HG03196 (cell line): ENCODE measurements around the gene C2CD4C.
"Not testable (repeated sequence)": the region's sequence is repeated elsewhere in the genome, so short reads cannot be mapped to it uniquely, and the experiment has no call there.

Experiments
- ATAC-seq: cut with Tn5 transposase; IDR thresholded peaks from one replicate; pipeline ENCODE4 v1.9.1; 2021; ENCODE audit not compliant: unreplicated experiment

C2CD4C gene

DNA sequence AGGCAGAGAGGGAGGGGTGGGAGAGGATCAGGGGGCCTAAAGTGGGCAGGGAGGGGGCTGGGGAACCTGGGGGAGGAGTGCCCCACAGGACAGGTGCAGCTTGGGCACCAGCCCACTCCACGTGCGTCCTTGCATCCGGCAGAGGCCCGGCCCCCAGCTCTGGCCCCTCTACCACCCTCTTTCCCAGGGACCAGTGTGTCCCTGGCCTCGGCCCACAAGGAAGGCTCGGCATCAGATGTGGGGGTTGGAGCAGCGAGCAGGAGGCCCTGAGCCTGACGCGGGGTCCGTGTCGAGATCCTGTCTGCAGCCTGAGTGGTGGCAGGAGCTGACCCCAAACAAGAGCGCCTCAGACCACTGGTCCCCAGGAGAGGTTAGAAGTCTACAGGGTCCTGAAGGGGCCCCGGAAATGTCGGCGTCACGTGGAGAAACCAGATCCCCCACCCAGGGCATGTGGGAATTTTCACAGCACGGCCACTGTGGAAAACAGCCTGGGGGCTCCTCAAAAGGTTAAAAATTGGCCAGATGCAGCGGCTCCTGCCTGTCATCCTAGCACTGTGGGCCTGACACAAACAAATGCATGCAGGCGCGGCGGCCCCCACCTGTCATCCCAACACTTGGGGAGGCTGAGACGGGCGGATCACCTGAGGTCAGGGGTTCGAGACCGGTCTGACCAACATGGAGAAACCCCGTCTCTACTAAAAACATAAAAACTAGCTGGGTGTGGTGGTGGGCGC, 30.4 kb upstream of the C2CD4C start:
- no peak for ATAC-seq

DNA sequence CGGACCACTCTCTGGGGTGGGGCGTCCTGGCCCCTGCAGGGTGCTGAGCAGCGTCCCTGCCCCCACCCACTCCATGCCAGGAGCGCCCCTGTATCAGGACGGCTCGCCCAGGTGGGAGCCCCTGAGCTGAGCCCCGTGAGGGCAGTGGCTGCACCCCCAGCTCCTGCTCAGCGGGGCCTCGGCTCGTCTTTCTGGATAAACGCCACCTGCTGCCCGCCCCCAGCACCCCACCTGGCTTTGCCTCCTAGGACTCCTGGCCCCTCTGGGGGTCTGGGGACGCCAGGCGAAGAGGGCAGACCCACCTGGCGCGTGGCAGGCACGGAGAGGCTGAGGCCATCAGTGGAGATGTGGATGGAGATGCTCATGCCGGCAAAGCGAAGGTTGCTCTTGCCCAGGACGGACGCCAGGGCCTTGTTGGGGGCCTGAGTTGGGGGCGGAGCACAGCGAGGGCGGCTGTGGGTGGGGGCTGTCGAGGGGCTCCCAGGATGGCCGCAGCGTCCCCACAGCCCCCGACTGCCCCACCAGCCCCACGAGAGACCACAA, 29.5 kb upstream of the C2CD4C start:
- no peak for ATAC-seq

DNA sequence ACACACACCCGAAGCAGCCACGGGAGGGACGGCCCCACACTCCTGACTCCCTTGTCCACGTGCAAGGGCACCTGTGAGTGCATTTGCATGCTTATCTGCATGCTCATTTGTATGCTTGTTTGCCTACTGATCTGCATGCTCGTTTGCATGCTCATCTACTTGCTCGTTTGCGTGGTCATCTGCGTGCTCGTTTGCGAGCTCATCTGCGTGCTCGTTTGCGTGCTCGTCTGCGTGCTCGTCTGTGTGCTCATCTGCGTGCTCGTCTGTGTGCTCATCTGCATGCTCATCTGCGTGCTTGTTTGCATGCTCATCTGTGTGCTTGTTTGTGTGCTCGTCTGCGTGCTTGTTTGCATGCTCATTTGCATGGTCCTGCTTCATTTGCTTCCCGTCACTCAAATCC, 28.1 kb upstream of the C2CD4C start:
- ATAC-seq: no peak

DNA sequence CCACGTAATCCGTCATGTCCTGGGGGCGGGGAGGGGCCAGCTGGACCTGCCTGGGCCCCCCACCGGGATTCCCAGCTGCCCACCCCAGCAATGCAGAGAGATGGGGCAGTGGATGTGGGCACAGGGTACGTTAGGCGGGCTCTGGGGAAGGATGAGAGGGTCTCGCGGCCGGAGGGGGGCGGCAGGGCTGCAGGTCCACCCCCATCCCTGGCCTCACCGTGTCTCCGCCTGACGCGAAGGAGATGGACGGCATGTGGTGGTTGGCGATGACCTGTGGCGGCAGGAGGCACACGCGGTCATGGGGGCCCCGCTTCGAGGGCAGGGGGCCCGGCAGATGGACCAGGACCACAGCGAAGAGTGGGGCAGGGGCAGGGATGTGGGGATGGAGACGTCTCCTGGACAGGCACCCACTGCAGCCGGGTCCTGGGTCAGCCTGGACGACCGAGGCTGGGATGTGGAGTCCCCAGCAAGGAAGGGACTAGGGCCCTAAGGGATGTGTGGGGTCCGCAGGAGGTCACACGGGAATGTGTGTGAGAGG, 27.5 kb upstream of the C2CD4C start:
- ATAC-seq: no peak

DNA sequence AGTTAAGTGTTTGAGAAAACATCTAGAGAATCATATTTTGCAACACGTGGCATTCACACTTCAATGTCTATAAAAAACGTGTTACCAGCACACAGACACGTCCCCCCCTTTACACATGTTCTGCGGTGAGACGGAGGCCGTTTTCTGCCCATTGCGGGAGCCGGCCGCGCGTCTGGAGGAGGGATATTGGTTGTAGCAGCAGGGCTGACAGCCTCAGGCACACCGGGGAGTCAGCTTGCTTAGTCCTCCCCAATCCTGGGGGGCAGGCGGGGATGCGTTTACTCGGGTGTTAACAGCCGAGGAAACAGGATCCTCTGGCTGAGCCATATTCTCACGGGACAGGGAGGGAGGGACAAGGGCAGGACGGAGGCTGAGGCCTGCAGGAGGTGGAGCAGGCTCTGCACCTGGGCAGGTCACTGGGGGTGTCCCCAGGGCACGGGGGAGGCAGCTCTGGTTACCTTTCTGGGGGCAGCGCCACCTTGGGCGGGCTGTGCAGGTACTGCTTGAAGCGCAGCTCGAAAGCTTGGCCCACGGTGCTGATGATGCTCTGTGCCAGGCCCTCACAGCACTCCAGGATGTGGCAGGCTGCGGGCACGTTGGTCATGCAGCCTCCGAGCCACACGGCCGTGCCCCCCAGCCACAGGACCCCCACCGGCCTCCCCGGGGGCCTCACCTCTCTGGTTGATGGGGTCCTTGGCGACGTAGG, 26.9 kb upstream of the C2CD4C start:
- ATAC-seq: no peak

DNA sequence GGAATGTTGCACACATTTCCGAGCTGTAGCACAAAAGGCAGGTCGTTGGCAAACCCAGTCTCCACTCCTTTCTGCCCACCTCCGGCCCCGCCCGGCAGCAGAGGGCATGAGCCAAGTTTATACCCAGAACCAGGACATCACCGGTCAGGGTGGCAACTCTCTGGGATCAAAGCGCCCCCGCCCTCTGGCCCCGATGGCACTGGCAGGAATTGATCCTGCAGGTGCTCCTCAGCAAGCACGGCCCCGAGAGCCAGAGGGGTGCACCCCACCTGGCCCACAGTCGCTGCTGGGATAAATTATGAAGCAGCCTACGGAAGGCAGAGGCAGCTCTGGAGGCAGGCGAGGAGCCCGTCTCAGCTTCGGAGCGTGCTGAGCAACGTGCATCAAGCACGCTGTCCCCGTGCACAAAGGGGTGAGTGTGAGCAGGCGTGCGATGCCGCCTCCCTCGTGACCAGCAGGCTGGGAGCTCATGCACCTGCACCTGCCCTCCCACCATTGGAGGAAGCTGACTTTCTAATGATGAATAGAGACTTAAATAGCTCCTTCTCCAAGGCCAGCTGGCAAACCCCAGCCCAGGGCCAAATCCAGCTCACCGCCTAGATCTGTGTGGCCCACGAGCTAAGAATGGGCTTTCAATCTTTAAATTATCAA, 26.2 kb upstream of the C2CD4C start:
- ATAC-seq: no peak

DNA sequence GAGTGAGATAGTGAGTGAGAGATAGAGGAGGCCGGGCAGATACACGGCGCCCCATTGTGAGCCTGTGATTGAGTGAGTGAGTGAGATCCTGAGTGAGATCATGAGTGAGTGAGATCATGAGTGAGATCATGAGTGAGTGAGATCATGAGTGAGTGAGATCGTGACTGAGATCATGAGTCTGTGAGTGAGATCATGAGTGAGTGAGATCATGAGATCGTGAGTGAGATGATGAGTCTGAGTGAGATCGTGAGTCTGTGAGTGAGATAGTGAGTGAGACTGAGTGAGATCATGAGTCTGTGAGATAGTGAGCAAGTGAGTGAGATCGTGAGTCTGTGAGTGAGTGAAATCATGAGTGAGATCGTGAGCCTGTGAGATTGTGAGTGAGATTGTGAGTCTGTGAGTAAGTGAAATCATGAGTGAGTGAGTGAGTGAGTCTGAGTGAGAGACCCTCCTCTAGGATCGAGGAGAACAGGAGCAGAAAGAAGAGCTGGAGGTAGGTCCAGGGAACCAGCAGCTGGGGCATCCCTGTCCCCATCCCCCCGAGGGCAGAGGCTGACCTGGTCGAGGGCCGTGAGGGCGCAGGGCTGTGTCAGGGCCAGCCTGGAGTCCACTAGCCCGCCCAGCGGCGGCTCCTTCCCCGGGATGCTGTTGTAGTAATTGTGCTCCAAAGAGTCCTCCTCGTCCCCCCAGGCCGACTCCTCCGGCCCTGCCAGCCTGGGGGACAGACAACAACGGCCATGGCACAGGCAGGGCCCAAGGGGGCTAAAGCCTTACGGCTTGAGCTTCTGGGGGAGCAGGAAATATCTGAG, 25.4 kb upstream of the C2CD4C start:
- no peak for ATAC-seq

DNA sequence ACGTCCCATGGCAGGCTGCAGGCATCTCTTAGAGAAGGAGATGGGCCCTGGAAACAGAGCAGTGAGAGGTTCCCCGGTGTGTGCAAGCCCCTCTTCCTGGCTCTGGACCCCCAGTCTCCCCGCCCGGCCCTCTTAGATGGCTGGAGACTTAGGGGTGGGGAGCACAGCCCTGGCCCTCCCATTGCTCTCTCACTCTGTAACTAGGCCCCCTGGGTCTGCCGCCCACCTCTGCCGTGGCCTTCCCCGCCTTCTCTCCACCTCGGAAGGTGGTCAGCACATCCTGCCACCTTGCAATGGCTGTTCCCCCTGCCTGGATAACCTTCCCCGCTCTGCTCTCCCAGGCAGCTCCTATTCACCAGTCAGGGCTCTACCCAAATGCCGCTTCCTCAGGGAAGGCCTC, 21.8 kb upstream of the C2CD4C start:
- no peak for ATAC-seq

DNA sequence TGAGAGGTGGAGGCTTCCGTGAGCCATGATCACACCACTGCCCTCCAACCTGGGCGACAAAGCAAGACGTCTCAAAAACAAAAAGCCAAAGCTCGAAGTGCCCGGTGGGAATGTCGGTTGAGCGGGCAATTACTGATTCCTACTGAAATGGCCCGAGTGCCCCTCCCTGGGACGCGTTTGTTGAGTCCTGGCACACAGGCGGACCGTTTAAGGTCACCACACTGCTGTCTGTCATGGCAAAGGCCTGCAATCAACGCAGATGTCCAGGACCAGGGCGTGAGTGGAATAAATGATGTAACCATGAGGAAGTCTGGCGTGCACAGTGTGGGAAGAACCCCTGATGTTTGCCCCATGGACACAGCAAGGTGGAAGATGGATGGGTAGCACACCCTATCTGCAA, 19.2 kb upstream of the C2CD4C start:
- ATAC-seq: no peak

DNA sequence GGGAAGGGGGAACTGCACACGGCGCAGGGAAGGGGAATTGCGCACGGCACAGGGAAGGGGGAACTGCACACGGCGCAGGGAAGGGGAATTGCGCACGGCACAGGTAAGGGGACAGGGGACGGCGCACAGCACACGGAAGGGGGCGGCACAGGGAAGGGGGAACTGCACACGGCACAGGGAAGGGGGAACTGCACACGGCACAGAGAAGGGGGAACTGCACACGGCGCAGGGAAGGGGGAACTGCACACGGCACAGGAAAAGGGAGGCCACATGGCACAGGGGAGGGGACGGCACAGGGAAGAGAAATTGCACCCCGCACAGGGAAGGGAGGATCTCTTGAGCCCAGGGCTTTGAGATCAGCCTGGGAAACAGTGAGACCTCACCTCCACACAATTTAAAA, 18.7 kb upstream of the C2CD4C start:
- not testable (repeated sequence) for ATAC-seq

DNA sequence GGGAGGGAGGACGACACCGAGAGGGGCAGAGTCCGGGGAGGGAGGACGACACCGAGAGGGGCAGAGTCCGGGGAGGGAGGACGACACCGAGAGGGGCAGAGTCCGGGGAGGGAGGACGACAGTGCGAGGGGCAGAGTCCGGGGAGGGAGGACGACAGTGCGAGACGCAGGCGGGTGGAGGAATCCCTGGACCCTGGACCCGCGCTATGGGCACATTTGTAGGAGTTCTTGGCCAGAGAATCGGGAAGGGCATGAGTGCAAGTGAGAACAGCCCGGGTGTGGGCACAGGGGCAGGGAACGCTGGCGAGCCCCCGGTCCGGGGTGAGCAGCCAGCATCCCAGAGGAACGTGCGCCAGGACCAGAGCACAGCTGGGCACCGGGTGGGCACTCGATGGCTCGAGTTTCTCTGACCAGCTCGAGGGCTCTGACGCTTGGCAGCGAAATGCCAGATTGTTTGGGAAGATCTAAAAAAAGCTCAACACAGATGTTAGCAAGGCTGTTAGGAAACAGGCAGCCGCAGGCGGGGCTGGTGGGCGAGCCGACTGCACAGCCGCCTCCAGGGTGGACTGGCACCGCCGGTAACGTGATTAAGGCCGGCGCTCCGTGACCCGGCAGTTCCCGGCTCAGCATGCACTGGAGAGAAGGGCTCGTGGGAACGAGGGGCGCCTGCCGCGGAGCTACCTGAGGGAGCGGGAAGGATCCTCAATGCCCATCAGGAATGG, 17.9 kb upstream of the C2CD4C start:
- ATAC-seq: no peak

DNA sequence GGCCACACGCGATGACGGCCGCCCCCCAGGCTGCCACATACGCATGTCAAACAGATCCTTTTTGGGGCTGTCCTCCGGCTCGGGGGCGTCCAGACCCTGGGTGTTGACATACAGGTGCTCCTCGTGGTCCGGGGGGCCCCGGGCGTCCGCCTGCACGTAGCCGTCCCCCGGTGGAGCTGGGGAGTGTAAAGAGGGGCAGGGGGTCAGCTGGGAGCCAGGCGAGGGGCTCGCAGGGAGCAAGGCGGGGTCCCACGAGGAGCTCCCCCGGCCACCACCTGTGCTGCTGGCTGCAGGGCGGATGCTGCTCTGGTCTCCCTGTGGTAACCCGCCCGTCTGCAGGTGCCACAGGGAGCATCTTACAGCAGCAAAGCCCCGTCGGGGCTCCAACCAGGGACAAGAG, 16.1 kb upstream of the C2CD4C start:
- ATAC-seq: no peak

DNA sequence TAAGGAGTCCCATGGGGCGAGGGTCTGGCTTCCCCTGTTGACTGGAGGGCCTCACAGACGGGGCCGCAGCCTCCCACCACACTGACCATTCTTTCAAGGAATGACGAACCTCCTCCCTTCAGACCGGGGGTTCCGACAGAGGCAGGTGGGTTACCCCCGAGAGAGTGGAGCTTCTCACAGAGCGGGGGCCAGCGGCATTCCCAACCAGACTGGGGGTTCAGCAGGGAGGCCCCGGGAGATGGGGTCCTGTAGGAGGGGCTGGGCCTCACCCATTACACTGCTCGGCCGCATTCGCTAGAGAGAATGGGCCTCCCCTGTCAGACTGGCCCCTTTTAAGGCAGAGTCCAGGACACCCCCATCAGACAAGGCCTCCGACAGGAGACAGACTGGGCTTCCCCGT, 15.6 kb upstream of the C2CD4C start:
- no peak for ATAC-seq

DNA sequence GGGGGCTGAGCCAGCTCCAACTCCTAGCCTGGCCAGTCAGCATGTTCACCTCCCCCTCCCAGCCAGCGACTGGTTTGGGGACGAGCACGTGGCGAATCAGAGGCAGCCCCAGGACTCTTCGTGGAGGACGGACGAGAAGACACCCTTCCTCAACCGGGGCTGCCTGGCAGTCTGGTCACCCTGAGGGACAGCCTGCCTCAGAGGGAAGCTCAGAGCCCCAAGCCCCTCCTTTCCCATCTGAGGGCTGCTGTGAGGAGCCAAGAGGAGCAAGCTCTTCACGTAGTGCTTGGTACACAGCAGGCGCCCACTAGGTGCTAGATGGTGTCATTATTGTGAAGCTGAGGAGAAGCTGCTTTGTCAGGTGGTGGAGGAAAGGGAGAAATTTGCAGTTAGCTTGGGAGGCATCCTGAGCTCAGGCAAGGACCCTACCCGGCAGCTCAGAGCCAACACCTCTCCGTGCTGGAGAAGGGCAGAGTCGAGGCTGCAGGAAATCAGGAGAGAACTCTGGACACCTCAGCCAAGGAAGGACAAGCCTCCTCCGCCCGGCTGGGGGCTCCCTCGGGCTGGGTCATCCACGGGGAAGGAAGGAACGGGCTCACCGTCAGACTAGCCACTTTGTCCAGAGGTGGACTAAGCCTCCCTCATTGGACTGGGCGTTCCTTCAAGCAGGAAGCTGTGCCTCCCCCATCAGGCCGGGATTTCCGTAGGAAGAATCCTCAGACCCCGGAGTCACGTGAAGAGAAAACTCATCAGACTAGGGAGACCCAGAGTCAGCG, 14.9 kb upstream of the C2CD4C start:
- no peak for ATAC-seq

DNA sequence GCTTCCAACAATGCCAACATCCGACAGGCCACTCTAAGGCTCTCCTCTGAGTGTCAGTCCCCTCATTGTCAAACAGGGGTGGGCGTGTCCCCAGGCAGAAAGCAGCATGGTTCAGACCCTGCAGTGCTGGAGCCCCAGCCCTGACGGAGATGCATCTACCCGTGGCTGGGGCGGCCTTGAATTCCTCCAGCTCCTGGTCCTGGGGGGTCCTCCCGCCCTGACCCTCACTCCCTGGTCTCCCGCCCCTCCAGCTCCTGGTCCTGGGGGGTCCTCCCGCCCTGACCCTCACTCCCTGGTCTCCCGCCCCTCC, 13.9 kb upstream of the C2CD4C start:
- not testable (repeated sequence) for ATAC-seq

DNA sequence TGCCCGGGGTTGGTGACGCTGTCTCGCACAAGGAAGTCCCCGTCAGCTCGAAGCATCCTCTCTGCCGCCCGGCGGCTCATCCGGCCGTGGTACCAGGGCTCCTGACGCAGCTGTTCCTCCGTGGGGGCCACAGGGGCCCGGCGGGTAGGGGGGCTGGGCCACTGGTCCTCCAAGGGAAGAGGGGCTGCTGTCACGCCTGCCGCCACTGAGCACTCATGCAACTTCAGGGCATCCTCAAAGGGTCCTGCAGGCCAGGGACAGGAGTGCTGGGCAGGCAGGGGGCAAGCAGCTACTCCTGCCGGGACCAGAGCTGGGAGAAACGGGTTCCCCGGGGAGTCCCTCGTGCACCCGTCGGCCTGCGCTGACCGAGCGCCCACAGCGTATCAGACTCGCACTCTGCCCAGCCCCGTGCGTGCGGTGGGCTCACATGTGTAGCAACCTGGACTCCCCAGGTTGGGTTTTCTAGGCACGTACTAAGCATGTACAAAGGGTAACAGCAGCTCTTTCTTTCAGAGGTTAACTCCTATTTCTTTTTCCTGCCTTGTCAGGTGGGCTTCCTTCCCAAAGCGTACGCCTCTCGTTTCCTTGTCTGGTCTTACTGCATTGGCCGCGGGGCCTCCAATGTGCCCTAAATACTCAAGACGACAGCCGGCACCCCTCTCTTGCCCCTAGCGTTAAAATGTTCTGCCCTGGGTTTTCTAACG, 13.4 kb upstream of the C2CD4C start:
- no peak for ATAC-seq

DNA sequence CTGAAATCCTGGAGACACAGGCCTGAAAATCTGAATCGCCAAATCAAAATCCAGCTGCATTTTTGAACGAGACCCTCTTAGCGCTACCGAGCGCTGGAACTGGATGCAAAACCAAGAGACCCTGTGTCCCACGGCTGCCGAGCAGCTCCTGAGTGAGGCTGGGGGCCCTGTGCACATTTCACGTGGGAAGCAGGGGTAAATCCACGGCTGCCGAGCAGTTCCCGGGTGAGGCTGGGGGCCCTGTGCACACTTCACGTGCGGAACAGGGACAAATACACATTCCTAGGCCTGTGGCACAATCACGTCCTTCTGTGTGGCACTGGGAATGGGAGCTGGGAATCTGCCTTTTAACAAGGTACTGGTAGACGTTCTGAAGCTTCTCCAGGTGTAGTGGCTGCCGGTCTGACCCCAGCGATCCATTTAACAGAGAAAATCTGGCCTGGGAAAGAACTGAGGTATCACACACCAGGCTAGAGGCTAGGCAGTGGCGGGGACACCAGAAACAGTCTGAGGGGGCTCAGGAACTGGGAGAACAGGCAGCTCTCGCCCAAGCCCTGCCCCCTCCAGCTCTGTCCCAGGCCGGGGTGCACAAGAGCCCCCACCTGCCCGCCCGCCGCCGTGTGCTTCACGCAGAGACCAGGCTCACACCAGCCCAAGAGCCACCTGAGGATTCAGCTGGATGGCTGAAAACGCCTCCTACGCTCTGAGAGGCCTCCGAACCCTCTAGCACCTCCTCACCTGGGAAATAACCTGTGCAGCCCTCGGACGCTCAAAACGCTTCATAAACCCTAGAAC, 11.0 kb upstream of the C2CD4C start:
- ATAC-seq: no peak
